ENCODE results near the gene RARRES2. TPM values are rescaled to one million over a fixed set of nuclear protein-coding genes. Genes with fewer than 3 reads are reported as not detected.

RARRES2 gene
- total and polyA plus RNA-seq, 2 of the 13 experiments (the other 11 are each of a cell fraction or from before 2014, with no cell fraction given), result 134 to 172 TPM

DNA sequence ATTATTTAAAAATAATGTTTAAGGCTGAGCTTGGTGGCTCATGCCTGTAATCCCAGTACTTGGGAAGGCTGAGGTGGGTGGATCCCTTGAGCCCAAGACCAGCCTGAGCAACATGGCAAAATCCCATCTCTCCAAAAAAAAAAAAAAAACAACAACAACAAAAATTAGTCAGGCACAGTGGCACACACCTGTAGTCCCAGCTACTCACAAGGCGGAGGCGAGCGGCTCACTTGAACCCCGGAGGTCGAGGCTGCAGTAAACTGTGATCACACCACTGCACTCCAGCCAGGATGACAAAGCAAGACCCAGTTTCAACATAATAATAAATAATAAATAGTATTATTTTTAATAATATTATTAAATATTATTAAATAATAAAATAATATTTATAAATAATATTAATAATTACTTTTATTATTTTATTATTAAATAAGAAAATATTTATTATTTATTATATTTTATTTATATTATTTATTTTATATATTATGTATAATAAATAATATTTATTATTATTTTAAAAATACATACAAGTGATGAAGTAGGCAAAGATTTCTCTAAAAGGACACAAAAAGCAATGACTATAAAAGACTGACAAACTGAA, 26.7 kb downstream of the RARRES2 start (continued):
- TF ChIP-seq ZNF780A (CRISPR knock-in tag; IDR thresholded peaks at IDR 0.05) (no peak), TP53 (CRISPR knock-in tag; conservative IDR thresholded peaks at IDR 0.05) (no peak)

DNA sequence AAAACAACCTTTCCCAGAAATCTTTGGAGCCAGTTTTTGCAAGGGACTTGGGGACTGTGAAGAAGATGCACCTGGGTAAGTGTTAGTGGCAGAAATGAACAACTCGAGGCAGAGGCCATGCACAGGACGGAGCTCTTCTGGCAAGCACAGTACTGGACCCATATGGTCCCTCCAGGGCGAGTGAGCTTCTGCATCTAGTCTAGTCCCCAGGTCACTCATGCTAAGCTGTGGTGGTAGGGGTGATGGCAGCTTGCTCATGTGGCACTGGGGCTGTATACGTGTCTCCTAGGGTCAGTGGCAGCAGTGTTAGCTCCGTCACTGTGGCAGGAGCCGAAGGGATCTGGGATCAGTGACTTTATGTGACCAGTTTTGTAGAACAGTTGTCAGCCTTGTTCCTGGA, 27.6 kb downstream of the RARRES2 start:
- Histone ChIP-seq H3K4me1 (ENCODE audit: insufficient read depth, low read length) (peaks cover 37% of the 10 kb centered on the region), H4K20me1 (ENCODE audit: insufficient read depth, low read length) (no peaks in the 10 kb centered on the region), H3K36me3 (replicated peaks in 1 of 2; ENCODE audit: control insufficient read depth in 1 of 2, insufficient read depth in 2 of 2, low read length in 2 of 2) (no peaks in the 10 kb centered on the region), H3K27ac (ENCODE audit: extremely low read length, insufficient read depth, low read length) (no peak overlapping the region), H3K79me2 (ENCODE audit: insufficient read depth, low read length) (no peaks in the 10 kb centered on the region), H3K9ac (ENCODE audit: insufficient read depth, low read depth, low read length) (no peak overlapping the region), H3K4me3 (replicated peaks in 1 of 3; ENCODE audit: insufficient read depth in 1 of 3, low read depth in 2 of 3, low read length in 3 of 3) (no peak overlapping the region), H2AFZ (ENCODE audit: low read length) (no peak overlapping the region), H3K4me2 (ENCODE audit: low read depth, low read length) (no peak overlapping the region), H3K27me3 (ENCODE audit: control insufficient read depth in 1 of 2, insufficient read depth in 2 of 2, low read length in 2 of 2) (no peaks in the 10 kb centered on the region), H3K9me3 (ENCODE audit: low read length) (no peaks in the 10 kb centered on the region)
- 96% methylated on average over 4 of the region's 6 CpGs for WGBS (ENCODE audit: low lambda C conversion rate)
- BruUV-seq (replicated peaks), result no TSS peak
- in situ Hi-C loops (cut with HindIII; ENCODE audit: extremely low pct_ligation_motif_present, low pct_unique_long_range_greater_than_20kb) (no loop called here), intact Hi-C loops (cut with micrococcal nuclease; ENCODE audit: unreplicated experiment) (no loop called here)
- DNase-seq (ENCODE audit: low spot score), result no peak
- ATAC-seq, result no peak; the same call in 2 of the 3 replicates
- ChIA-PET POLR2A (interaction anchor here (0.8 to 2.3 kb wide), 2 partner anchors 9 to 29 kb away, joined by 3 to 13 read pairs; partner anchors contain the start of genes ACTR3C and LRRC61), CTCF (ENCODE audit: low intra/inter-chr PET ratio, low total read pairs) (no interaction called here)
- FAIRE-seq, result no peak
- TF ChIP-seq, protein P1, sequence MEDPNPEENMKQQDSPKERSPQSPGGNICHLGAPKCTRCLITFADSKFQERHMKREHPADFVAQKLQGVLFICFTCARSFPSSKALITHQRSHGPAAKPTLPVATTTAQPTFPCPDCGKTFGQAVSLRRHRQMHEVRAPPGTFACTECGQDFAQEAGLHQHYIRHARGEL (CRISPR knock-in tag; IDR thresholded peaks at IDR 0.05), result no peak
- TF ChIP-seq, protein P2, sequence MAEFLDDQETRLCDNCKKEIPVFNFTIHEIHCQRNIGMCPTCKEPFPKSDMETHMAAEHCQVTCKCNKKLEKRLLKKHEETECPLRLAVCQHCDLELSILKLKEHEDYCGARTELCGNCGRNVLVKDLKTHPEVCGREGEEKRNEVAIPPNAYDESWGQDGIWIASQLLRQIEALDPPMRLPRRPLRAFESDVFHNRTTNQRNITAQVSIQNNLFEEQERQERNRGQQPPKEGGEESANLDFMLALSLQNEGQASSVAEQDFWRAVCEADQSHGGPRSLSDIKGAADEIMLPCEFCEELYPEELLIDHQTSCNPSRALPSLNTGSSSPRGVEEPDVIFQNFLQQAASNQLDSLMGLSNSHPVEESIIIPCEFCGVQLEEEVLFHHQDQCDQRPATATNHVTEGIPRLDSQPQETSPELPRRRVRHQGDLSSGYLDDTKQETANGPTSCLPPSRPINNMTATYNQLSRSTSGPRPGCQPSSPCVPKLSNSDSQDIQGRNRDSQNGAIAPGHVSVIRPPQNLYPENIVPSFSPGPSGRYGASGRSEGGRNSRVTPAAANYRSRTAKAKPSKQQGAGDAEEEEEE (CRISPR knock-in tag; IDR thresholded peaks at IDR 0.05; ENCODE audit: borderline replicate concordance), result no peak
- TF ChIP-seq ZNF605 (CRISPR knock-in tag; IDR thresholded peaks at IDR 0.05) (no peak), CREB1 (IDR thresholded peaks at IDR 0.05) (no peak), CREB1 (CRISPR knock-in tag; IDR thresholded peaks at IDR 0.05) (no peak)
- TF ChIP-seq, protein P3, sequence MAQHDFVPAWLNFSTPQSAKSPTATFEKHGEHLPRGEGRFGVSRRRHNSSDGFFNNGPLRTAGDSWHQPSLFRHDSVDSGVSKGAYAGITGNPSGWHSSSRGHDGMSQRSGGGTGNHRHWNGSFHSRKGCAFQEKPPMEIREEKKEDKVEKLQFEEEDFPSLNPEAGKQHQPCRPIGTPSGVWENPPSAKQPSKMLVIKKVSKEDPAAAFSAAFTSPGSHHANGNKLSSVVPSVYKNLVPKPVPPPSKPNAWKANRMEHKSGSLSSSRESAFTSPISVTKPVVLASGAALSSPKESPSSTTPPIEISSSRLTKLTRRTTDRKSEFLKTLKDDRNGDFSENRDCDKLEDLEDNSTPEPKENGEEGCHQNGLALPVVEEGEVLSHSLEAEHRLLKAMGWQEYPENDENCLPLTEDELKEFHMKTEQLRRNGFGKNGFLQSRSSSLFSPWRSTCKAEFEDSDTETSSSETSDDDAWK (CRISPR knock-in tag; IDR thresholded peaks at IDR 0.05), result no peak
- TF ChIP-seq, protein P4, sequence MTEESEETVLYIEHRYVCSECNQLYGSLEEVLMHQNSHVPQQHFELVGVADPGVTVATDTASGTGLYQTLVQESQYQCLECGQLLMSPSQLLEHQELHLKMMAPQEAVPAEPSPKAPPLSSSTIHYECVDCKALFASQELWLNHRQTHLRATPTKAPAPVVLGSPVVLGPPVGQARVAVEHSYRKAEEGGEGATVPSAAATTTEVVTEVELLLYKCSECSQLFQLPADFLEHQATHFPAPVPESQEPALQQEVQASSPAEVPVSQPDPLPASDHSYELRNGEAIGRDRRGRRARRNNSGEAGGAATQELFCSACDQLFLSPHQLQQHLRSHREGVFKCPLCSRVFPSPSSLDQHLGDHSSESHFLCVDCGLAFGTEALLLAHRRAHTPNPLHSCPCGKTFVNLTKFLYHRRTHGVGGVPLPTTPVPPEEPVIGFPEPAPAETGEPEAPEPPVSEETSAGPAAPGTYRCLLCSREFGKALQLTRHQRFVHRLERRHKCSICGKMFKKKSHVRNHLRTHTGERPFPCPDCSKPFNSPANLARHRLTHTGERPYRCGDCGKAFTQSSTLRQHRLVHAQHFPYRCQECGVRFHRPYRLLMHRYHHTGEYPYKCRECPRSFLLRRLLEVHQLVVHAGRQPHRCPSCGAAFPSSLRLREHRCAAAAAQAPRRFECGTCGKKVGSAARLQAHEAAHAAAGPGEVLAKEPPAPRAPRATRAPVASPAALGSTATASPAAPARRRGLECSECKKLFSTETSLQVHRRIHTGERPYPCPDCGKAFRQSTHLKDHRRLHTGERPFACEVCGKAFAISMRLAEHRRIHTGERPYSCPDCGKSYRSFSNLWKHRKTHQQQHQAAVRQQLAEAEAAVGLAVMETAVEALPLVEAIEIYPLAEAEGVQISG (CRISPR knock-in tag; IDR thresholded peaks at IDR 0.05), result no peak
- TF ChIP-seq, protein P5, sequence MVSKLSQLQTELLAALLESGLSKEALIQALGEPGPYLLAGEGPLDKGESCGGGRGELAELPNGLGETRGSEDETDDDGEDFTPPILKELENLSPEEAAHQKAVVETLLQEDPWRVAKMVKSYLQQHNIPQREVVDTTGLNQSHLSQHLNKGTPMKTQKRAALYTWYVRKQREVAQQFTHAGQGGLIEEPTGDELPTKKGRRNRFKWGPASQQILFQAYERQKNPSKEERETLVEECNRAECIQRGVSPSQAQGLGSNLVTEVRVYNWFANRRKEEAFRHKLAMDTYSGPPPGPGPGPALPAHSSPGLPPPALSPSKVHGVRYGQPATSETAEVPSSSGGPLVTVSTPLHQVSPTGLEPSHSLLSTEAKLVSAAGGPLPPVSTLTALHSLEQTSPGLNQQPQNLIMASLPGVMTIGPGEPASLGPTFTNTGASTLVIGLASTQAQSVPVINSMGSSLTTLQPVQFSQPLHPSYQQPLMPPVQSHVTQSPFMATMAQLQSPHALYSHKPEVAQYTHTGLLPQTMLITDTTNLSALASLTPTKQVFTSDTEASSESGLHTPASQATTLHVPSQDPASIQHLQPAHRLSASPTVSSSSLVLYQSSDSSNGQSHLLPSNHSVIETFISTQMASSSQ (IDR thresholded peaks at IDR 0.05; ENCODE audit: low read depth), result no peak
- TF ChIP-seq, protein P5 (CRISPR knock-in tag; IDR thresholded peaks at IDR 0.05; ENCODE audit: borderline replicate concordance), result no peak

All from HepG2 (cell line).